Stimulated activated naive CD4-positive, alpha-beta T cell treated with Interleukin-2 at 50 U/mL for 16 hours (primary cell): ENCODE results near the gene CACNG5.

ENCODE experiments used
- DNase-seq: peaks from one replicate; lab custom pipeline; 2025; lab: John Stamatoyannopoulos, UW

CACNG5 gene, protein sequence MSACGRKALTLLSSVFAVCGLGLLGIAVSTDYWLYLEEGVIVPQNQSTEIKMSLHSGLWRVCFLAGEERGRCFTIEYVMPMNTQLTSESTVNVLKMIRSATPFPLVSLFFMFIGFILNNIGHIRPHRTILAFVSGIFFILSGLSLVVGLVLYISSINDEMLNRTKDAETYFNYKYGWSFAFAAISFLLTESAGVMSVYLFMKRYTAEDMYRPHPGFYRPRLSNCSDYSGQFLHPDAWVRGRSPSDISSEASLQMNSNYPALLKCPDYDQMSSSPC

DNA sequence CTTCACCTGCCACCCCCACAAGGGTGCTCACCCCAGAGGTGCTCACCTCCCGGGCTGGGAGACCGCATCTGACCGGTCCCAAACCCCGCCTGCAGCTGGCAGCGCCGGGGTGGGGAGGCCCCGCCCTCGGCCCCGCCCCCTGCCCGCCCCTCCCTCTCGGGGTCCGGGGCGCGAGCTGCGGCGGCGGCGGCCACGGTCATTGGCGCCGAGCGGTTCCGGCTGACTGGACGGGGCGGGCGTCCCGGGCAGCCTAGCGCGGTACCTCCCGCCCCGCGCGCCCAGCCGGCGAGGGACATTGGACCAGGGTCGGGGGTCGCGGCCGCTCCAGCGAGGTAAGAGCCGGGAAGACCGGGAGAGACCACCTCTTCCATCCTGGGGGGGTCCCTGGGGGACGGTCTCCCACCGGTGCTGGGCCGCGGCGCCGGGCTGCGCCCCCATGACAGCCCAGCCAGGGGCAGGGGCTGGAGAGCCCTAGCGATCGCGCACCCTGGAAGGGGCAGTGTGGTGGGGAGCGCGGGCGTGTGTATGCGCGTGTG, at the start of gene CACNG5:
Gene CACNG5 (plus strand): TSS at position 199 of the 536 bp plus-strand sequence. CDS start 42,216 bp downstream, outside the sequence.
- DNase-seq, result no peak

DNA sequence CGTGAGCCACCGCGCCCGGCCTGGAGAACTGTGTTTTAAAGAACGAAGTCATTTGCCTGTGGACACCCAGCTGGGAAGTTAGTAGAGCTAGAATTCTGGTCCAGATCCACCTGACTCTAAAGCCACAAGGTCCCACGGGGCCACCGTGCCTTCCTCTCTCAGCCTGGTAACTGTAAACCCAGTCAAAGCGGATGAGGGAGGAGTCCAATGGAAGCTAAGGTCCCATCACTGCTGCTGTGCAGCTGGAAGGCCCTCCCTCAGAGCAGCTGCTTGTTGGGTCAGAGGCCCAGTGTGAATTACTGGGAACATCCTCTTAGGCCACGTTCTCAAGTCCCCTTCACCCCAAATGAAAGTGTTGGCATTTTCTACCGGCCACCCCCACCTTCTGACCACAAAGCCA, 48.8 kb upstream of the CACNG5 start:
- no peak for DNase-seq

DNA sequence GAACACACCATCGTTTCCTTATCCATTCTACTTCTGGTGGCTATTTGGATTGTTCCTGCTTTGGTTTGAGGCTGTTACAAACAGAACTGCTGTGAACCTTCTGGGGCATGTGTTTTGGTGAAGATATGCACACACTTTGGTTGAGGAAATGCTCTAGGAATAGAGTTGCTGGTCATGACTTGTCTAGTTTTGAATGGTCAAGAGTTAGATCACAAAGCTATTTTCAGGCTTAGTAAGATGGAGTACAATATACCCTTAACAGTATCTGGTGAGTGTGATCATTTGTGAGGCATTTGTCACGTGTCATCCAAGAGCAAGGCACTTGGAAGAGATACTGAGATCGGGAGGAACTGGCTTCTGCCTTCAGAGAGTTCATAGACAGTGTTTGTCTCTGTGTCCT, 47.0 kb upstream of the CACNG5 start:
- DNase-seq, result no peak

DNA sequence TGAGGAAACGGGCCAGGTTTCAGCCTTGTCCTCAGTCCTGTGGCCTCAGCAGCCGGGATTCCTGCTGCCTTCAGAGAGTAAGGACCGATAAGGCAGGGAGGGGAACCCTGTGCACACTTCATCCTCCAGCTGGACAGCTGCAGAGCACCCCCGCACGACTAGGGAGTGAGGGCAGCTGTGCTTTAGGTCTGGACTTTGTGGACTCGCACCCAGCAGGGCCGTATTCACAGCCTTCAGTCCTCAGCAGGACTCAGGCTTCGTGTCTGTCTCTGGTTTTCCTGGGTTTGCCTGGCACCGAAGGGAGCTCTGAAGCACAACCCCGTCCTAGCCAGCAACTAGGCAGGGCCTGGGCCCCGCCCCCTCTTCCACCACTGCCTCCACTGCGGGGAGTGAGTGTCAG, 45.8 kb upstream of the CACNG5 start:
- DNase-seq, result no peak

DNA sequence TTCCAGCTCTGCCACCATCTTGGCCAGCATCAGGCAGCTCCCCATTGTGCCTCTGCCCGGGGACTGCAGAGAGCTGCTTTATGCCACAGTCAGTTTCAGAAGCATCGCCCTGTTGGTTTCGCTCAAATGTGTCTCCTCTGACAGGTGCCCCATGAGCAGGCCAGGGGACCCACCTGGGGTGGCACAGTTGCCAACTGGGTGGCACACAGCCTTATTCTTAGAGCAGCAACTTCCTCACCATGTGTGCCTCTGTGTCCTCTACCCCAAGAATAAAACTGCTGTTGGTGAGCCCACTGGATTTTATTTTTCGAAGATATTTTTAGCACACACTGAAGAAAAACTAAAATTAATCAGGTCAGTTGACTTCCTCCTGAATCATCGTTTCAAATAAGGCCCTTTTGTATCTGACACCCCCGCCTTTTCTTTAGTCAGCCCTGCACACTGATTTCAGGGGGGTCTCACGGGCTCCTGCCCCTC, 44.9 kb upstream of the CACNG5 start:
- DNase-seq, result no peak

DNA sequence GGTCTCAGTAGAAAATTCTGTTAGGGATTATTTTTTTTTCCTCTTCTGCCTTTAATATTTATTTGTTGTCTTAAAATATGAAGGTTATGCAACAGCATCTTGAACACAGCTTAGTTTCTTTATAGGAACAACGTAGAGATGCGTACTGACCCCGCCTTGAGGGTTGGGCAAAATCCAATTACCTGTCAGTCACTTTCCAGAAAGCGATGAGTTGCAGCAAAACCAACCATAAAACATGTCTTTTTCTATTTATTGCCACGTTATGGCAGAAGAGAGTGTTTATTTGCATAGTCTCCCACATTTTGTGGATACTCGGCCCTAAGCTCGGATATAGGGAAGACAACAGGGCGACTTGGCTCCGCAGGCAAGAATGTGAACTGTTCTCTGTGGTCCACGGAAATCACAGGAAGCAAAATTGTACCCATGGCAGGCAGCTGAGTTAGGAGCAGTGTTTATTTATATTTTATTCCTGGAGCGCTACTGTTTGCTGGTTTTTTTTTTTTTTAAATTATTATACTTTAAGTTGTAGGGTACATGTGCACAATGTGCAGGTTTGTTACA, 44.3 kb upstream of the CACNG5 start:
- DNase-seq, result no peak

DNA sequence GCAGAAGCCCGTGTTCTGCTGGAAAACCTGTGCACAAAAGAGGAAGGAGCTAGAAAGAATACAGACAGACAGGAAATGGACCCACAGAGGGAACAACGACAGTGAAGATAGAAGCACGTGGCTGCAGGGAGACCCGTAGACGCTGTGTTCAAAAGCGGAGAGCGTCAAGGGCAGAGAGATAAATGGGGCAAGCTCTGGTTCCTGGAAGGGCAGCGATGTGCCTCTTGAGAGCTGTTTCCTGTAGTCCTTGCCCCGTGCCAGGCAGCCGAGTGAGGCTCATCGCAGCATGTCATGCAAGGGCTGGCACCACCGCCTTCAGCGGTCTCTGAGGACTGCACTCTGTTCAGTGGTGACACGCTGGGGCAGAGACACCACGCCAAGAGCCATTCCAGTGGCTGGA, 43.6 kb upstream of the CACNG5 start:
- DNase-seq, result no peak

DNA sequence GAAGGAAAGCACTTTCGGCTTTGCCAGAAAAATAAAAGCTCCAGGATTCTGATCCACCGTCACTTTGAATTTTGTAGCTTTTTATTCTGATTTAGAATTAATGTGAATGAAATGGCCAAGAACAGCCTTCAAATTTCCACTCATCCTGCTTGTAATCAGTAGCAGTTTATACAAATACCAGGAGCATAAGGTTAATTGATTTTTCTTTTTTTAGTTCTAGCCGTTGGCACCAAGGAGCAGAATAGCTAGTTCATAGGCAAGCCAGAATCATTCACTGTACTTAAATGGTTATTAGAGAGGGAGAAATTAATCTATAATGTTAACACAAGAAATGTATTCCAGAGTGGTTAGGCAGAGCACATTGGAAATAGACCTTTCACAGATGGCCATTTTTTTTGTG, 41.1 kb upstream of the CACNG5 start:
- no peak for DNase-seq

DNA sequence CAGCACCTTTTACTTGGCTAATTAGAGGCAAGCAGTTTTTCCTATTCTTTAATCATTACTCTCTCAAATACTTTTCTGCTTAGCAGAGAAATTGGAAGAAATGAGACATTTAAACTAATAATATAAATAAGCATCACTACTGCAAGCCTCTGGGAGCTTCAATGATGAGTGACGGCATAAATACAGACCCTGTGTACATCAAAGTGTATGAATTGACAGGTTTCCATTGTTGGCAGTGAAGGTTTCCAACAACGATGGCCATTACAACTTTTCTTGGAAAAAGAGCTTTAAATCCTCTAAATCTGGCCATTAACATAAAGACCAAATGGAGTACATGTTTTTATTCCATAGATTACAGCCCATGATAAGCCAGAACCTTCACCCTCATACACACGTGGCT, 39.4 kb upstream of the CACNG5 start:
- no peak for DNase-seq

DNA sequence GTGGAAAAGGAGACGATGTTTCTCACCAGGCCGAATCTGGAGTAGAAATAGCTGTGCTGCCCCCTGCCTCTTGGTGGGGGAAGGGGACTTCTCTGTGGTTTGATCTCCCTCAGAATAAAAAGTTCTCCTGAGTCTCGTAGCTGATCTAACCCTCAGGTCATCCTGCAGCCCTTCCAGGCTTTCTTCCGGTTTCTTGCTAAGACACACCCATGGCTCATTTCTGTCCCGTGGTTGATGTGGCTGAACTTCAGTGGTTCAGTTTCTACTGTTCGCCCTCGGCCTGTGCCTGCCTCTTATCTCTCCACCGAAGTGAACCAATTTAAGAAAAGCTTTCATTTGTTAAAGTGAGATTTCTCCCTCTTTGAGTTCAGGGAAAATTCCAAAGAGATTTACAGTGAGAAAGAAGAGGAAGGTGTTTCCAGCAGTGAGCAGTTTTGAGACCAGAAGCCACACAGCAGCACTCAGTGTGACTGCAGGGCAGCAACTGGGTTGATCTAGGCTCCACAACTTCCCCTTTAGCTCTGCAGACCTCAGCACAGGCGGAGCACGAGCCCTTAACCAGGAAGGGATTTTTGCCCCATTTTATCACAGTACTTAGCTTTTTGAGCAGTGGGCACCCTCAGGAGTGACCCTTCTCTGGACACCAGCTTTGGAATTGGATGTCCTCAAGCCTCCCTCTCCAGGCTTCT, 34.9 kb upstream of the CACNG5 start:
- no peak for DNase-seq

DNA sequence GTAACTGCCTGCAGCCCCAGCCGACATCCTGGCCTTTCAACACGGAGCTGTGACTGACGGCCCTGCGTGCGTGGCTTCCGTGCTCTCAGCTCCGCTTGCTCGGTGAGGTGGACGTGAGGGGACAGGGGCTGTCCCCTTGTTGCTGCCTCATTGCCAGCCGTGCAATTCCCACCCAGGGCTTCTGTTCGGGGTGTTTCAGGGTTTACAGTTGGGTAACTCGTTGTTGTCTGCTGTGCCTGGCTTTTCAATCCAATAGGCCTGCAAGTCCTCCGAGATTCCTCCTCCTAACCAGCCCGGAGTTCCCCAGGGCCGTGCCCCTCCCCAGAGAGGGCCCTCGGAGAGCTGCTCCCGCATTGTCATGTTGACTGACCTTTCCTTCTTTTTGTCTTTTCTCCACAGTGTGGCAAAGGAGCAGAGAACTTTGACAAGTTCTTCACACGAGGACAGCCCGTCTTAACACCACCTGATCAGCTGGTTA, 31.4 kb upstream of the CACNG5 start:
- no peak for DNase-seq

DNA sequence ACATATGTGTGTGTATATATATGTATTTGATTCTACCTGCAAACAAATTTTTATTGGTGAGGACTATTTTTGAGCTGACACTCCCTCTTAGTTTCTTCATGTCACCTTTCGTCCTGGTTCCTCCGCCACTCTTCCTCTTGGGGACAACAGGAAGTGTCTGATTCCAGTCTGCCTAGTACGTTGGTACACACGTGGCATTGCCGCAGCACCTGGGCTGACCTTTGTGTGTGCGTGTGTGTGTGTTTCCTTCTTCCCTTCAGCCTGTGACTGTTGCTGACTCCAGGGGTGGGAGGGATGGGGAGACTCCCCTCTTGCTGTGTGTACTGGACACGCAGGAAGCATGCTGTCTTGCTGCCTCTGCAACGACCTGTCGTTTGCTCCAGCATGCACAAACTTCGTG, 29.4 kb upstream of the CACNG5 start:
- no peak for DNase-seq

DNA sequence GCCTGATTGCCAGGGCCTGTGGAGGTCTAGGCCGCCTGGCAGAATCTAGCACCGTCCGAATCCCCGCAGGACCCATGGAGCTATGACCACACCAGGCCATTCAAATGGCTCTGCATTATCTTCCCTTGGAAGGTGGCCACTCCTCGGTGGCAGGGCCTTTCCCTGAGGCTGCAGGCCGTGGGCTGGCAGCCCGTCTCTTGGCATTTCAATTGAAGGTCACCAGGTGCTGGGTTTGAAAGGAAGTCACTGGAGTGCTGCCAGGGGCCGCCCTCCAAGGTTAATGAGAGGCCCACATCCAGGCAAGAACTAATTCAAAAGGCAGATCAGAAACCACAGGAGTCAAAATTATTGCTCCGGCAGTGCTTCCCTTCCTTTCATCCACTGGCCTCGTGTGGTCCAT, 27.7 kb upstream of the CACNG5 start:
- no peak for DNase-seq

DNA sequence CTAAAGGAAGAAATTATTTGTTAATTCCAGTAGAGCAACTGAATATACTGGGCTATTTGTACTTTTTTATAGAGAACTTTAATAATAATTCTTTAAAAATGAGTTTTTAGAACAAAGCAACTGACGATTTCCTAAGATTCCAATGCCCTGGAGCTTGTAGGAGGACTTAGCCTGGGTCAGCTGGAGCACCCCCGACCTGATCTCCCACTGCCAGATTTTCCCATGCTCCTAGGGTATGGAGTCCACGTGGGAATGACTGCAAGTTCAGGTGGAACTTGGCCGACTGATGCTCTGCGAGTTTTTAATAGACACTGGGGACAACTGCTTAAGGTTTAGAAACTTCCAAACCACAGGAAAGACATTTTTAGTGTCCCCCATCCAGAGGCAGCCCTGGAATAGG, 25.5 kb upstream of the CACNG5 start:
- DNase-seq, result no peak

DNA sequence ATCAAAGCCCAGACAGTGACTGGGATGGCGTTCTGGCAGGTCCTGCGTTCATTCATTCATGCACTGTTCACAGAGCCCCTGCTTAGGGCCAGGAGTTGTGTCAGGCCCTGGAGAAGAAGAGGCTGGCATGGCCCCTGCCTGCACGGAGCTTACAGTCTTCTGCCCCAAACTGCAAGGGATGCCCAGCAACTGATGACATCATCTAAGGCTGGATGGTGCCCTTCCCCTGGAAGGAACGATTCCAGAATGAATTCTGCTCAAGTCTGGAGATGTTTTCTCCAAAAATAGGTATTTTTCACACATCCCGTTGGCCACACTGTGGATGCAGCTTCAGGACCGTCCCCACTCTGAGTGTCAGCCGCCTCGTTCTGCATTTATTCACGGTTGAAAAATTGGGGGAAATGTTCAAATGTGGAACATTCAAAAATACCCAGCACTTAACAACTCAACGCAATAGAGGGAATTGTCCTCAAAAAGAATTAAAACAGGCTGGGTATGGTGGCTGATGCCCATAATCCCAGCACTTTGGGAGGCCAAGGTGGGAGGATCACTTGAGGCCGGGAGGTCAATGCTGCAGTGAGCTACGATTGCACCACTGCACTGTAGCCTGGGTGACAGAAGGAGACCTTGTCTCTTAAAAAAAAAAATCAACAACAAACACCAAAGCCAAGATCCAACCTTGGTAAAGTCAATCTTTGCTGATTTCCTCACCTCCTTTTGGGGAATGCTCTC, 23.8 kb upstream of the CACNG5 start:
- no peak for DNase-seq

DNA sequence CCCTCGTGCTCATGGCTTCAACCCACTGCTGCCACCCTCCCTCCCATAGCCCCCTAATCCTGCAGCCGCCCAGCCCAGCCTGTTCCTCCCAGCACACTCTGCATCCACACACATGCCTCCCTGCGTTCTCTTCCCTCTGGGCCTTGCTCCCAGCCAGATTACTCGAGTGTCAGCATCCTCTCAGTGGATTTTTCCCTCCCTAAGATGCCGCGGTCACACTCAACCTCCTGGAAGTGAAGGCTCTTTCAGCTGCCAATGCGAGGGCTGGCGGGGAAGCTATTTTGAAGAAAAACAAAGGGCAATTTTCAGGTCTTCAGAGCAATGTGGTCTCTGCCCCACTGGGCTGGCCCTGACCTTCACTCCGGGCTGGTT, 23.2 kb upstream of the CACNG5 start:
- DNase-seq, result no peak

DNA sequence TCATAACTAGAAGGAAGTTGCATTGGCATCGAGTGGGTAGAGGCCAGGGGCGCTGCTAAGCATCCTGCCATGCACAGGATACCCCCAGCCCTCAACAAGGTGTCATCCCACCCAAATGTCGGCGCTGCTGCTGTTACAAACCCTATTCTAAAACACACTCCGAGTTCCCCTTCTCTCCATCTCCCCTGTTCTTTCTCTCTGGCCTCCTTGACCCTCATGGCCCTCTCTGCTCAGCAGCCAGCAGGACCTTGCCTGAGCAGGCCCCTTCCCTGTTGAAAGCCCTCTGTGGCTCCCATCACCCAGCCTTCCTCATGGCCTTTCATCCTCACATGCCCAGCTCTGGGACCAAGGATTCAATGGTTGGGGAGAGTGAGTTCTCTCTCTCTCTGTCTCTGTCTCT, 22.3 kb upstream of the CACNG5 start:
- DNase-seq, result no peak

DNA sequence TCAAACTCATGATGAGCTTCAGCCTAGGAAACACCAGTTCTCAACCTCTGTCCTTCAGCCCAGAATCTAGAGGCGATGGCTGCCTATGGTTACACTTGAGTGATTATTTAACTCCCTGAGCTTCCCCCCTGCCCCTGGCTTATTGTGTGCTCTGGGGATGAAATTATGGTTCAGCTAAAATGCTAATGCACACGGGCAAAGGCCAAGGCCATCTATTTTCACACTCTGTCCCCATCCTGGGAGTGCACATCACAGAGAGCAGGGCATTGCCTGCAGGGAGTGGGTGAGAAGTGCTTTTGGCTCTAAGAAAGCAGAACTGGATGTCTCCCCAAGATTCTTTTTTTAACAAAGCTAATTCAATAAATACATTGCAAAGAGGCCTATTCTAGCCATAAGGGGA, 21.6 kb upstream of the CACNG5 start:
- no peak for DNase-seq

DNA sequence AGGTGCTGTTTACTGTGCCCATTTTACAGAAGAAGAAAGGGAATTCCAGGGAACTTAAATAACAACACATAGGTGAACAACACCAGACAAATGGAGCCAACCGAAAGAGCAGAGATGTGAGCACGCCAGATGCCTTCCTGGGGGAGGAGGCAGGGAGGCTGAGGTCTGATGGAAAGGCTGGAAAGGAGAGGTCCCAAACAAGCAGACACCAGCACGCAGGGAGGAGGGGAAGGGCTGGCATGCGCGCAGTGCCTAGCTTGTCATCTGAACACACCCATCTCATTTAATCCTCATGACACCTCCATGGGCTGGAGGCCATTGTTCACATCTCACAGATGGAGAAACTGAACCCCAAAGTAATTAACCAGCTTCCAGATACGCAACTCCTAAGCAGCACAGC, 20.9 kb upstream of the CACNG5 start:
- no peak for DNase-seq

DNA sequence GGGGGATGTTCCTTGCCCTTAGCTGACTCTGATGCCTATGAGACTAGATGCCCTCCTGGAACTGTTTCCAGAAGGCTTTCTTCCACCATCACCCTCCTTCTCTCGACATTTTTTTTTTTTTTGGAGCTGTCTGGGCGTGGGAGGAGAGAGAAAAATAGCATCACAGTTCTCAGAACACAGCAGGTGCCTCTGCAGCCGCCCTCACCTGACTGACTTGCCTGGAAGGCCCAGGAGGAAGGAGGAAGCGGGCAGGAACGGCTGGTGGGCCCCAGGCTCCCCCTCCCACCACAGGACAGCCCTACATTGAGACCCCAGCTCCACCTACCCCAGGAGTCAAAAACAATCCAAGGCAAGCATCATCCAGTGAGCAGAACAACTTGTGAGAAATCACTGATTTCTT, 20.3 kb upstream of the CACNG5 start:
- no peak for DNase-seq

DNA sequence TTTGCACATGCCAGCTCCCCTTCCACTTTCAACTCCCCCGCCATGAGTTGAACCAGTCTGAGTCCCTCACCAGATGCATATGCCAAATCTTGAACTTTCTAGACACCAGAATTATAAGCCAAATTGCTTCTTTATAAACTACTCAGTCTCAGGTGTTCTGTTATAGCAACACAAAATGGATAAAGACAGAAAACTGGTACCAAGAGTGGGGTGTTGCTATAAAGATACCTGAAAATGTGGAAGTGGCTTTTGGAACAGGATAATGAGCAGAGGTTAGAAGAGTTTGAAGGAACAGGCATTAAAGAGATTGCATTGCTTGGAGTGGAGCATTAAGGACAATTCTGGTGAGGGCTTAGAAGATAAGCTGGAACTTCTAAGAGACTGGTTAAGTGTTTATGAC, 17.2 kb upstream of the CACNG5 start:
- no peak for DNase-seq

DNA sequence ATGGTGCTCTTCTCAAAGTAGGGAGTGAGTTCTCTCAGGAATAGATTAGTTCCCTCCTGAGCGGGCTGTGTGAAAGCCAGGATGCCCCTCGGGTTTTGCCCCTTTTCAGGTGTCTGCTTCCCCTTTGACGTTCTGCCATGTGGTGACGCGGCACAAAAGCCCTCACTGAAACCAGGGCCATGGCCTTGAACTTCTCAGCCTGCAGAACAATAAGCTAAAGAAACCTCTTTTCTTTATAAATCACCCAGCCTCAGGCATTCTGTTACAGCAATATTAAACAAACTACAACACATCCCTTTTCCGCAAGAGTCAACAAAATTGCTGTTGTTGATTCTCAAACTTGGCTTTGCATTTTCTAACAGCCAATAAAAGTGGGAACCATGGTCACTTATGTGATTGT, 15.5 kb upstream of the CACNG5 start:
- no peak for DNase-seq

DNA sequence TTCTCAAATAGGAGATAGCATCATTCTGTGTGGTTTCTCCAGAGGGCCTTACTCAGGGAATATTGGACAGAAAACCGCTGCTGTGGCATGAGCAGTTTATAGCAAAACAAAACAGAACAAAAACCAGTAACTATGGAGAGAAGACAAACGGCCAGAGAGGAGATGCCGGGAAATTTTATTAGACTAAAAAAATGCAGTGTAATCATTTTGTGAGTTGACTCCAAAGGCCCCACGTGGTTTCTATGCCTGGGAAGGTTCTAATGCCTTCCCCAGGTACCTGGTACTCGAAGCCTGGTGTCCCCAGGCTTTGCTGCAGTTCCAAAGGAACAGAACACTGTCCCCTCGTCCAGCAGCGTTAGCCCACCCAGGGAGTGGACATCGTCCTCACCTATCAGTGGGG, 12.9 kb upstream of the CACNG5 start:
- DNase-seq, result no peak
